Choroid plexus epithelial cell (primary cell): ENCODE measurements around the gene SMCO4.

Source experiments
- DNase-seq: peaks from one replicate; pipeline ENCODE4 v3.0.0-alpha.2; 2010; ENCODE audit warnings: low read depth
- H3K4me3 ChIP-seq: 2 replicates; pipeline ENCODE4 v1.5.1; 2011; ENCODE audit warnings: low read depth, mild to moderate bottlenecking, control low read depth, low read length, moderate library complexity
- TF ChIP-seq, protein P1 (sequence below): conservative IDR thresholded peaks from 2 replicates; pipeline ENCODE4 v1.5.1; 2011; ENCODE audit warnings: low read depth, mild to moderate bottlenecking, control low read depth, inconsistent platforms, low read length, moderate library complexity

SMCO4 gene

DNA sequence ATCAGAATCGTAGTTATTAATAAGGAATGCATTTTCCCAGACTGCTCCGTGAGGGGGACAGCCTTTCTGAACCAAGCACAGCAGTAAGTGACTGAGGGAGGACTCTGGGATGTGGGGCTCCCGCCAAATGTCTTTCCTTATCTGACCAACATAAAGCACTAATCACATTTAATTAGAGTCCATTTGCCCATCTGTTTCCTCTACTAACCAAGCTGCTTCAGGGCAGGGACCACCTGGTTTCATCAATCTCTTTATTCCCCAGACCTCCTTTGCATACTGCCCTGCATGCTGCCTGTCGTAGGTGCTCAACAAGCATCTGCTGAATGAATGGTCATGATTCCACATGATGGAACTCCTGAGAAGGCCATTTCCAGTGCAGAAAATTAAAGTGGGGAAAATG lies 29.4 kb downstream of the SMCO4 start:
- no peak for DNase-seq
- TF ChIP-seq, protein P1, sequence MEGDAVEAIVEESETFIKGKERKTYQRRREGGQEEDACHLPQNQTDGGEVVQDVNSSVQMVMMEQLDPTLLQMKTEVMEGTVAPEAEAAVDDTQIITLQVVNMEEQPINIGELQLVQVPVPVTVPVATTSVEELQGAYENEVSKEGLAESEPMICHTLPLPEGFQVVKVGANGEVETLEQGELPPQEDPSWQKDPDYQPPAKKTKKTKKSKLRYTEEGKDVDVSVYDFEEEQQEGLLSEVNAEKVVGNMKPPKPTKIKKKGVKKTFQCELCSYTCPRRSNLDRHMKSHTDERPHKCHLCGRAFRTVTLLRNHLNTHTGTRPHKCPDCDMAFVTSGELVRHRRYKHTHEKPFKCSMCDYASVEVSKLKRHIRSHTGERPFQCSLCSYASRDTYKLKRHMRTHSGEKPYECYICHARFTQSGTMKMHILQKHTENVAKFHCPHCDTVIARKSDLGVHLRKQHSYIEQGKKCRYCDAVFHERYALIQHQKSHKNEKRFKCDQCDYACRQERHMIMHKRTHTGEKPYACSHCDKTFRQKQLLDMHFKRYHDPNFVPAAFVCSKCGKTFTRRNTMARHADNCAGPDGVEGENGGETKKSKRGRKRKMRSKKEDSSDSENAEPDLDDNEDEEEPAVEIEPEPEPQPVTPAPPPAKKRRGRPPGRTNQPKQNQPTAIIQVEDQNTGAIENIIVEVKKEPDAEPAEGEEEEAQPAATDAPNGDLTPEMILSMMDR, result no peak
- H3K4me3 ChIP-seq, result no peak overlapping the region

DNA sequence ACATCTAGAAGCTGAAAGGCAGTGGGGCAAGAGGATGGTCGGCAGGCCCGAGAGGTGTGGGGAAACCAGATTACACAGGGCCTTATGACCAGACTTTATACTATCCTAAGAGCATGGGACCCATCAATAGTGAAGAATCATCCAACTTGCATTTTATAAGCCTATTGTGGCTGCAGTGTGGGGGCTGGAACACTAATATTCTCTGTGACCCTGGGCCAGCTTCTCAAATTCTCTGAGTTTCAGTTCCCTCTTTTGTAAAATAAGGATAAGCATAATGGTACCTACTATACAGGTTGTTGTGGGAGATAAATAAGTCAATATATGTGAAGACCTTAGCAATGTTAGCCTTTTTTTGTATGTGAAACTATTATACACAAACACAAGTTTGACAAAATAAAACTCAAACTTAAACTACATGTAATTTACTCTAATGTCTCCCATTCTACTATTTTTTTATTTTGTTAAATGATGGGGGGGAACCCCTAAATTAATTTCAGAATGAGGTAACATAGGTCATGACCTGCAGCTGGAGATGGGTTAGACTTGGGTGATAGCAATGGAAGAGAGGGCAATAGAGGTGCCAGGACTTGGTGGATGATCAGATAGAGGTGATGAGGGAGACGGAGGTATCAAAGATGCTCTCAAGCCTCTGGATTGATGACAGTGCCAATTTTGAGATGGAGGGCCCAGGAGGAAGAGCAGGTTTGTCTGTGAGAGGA lies 30.1 kb downstream of the SMCO4 start:
- DNase-seq, result no peak
- H3K4me3 ChIP-seq, result no peak overlapping the region
- TF ChIP-seq, protein P1, result no peak

DNA sequence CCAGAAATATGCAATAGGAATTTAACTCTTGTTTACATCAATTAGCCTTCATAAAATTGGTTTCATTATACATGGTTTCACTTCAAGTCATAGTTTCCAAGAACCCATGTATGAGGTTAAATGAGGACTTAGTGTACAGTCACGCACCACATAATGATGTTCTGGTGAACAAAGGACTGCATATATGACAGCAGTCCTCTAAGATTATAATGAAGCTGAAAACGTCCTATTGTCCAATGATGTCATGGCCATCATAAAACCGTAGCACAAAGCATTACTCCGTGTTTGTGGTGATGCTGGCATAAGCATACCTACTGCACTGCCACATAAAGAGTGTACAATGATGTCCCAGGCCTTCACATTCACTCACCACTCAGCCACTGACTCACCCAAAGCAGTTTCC lies 31.1 kb downstream of the SMCO4 start:
- TF ChIP-seq, protein P1, result no peak
- DNase-seq, result no peak
- H3K4me3 ChIP-seq, result no peak overlapping the region

DNA sequence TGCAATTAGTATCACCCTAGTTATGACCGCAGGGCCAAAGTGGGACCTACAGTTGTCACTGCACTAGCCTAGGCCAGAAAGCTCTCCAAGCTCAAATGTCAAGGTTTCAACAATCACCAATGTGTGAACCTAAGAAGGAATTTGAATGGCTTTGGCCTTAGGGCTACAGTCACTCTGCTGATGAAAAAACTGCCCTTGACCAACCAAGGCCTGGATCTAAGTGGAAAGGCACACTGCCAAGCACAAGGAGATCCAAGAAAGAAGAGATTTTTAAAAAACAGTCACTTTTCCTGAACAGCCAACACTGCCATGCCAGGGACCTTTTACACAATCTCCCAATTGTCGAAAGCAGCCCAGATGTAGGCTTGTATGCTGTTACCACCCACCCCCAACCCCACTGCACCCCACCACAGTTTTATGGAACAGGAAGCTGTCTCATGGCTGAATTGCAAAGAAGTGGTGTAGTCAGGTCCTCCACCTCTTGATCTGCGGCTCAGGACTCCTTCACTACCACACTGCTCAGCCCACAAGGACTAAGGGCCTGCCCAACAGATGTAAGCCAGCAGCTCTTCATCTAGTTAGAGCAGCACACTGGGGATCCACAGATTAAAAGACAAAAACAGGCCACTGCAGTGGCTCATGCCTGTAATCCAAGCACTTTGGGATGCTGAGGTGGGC lies 32.9 kb downstream of the SMCO4 start:
- H3K4me3 ChIP-seq, result no peak overlapping the region
- DNase-seq, result no peak
- TF ChIP-seq, protein P1, result no peak

DNA sequence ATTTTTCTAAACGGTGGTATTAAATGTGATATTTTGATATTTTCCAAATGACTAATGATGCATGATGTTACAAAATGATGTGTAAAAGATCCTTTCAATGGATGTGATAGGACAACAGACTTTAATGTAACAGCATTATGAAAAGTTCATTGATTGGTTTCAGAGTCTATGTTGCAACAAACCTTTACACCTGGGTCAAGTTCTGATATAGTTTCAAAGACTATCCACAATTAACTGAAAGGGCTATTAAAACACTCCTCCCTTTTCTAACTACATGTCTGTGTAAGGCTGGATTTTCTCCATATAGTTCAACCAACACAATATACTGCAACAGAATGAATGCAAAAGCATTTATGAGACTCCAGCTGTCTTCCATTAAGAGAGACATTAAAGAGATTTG lies 35.7 kb downstream of the SMCO4 start:
- no peak overlapping the region for H3K4me3 ChIP-seq
- TF ChIP-seq, protein P1, result no peak
- DNase-seq, result no peak

DNA sequence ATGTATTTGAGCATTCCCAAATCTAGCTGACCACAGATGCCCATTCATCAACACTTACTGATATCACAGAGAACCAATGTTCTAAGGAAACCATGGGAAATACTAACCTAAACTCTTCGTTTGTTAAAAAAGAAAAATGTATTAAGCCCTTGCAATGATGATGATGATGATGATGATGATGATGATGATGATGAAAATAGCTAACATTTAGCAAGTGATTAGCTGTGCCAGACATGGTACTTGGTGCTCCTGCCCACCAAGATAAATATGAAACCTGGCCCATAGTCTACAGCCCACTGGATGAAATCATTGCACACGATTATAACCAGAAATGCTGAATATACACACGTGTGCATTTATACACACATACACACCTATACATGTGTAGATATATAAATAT lies 37.5 kb downstream of the SMCO4 start:
- DNase-seq, result no peak
- TF ChIP-seq, protein P1, result no peak
- H3K4me3 ChIP-seq, result no peak overlapping the region
